ENCODE data around the gene ADM2. TPM values are rescaled to one million over a fixed set of nuclear protein-coding genes. Genes with fewer than 3 reads are reported as not detected.
A peak's percentile ranks its signal among the peaks of the same experiment; 100 is the strongest.

Gene ADM2
- total RNA-seq, 1 donor from 2014 or later, result 1.5 TPM

GRCh38 chr22:50529416-50529896 lies 48.1 kb downstream of the ADM2 start:
- peak; percentile 65 for DNase-seq
- H3K27me3 ChIP-seq (ENCODE audit: low read depth), result no peaks in the 10 kb centered on the region
- no peaks in the 10 kb centered on the region for H3K36me3 ChIP-seq
- H3K4me3 ChIP-seq, result peak overlapping the region; percentile 79
- no peaks in the 10 kb centered on the region for H3K9me3 ChIP-seq
- H3K27ac ChIP-seq, result peak overlapping the region; percentile 100
- TF ChIP-seq CTCF (IDR thresholded peaks at IDR 0.05), result no peak
- ATAC-seq, result no peak
- H3K4me1 ChIP-seq, result peaks cover 58% of the 10 kb centered on the region
- intact Hi-C loops (cut with DNase I), result no loop called here

- DNase-seq (peak; percentile 94), ATAC-seq (peak; percentile 56 to 67)
- H3K4me3 ChIP-seq, result peak within 1 kb of the TSS; percentile 79
- intact Hi-C loops (cut with DNase I), result no loop called here
- TF ChIP-seq CTCF (IDR thresholded peaks at IDR 0.05), result no peak
- no peaks in the 10 kb centered on the region for H3K36me3 ChIP-seq
- no peaks in the 10 kb centered on the region for H3K27me3 ChIP-seq (ENCODE audit: low read depth)
- H3K4me1 ChIP-seq, result peaks cover 56% of the 10 kb centered on the region
- no peaks in the 10 kb centered on the region for H3K9me3 ChIP-seq
- H3K27ac ChIP-seq, result peak within 1 kb of the TSS; percentile 100
Measured at GRCh38 chr22:50529897-50530579, 48.7 kb downstream of the ADM2 start, which contains the start of gene TYMP. TYMP (minus strand) TSS chr22:50530012; CDS start chr22:50529709, 303 bp downstream.

- Histone ChIP-seq H3K9me3 (no peaks in the 10 kb centered on the region), H3K27me3 (ENCODE audit: low read depth) (no peaks in the 10 kb centered on the region), H3K27ac (peak overlapping the region; percentile 100), H3K4me3 (peak overlapping the region; percentile 79), H3K36me3 (no peaks in the 10 kb centered on the region), H3K4me1 (peaks cover 56% of the 10 kb centered on the region)
- intact Hi-C loops (cut with DNase I), result no loop called here
- ATAC-seq, result peak in 1 of 2 donors; percentile 0
- TF ChIP-seq CTCF (IDR thresholded peaks at IDR 0.05), result no peak
- DNase-seq, result no peak
Measured at GRCh38 chr22:50530580-50530876, 49.2 kb downstream of the ADM2 start.

GRCh38 chr22:50530877-50531545 lies 49.7 kb downstream of the ADM2 start:
- Histone ChIP-seq H3K36me3 (no peaks in the 10 kb centered on the region), H3K4me1 (peaks cover 56% of the 10 kb centered on the region), H3K9me3 (no peaks in the 10 kb centered on the region), H3K27ac (peak overlapping the region; percentile 100), H3K4me3 (peak overlapping the region; percentile 79), H3K27me3 (ENCODE audit: low read depth) (no peaks in the 10 kb centered on the region)
- no peak for TF ChIP-seq CTCF (IDR thresholded peaks at IDR 0.05)
- ATAC-seq (peak; percentile 70 to 78), DNase-seq (peak; percentile 96)
- intact Hi-C loops (cut with DNase I), result no loop called here

- Histone ChIP-seq H3K36me3 (no peaks in the 10 kb centered on the region), H3K9me3 (no peaks in the 10 kb centered on the region), H3K27me3 (ENCODE audit: low read depth) (no peaks in the 10 kb centered on the region), H3K4me3 (peak overlapping the region; percentile 79), H3K4me1 (peaks cover 53% of the 10 kb centered on the region), H3K27ac (peak overlapping the region; percentile 100)
- ATAC-seq, result peak; percentile 54 to 63
- intact Hi-C loops (cut with DNase I), result no loop called here
- DNase-seq, result peak; percentile 91
- no peak for TF ChIP-seq CTCF (IDR thresholded peaks at IDR 0.05)
Measured at GRCh38 chr22:50531546-50531961, 50.2 kb downstream of the ADM2 start.

All from lower lobe of right lung (tissue), 2 donors.